PC-3 (cell line): ENCODE measurements around the gene CHRM5. TPM values are rescaled to one million over a fixed set of nuclear protein-coding genes. Genes with fewer than 3 reads are reported as not detected.

Experiments used
- ATAC-seq: fragments of 200-7000 bp; cut with Tn5 transposase; 2 replicates; pipeline ENCODE4 v1.9.1; 2020; ENCODE audit warnings: mild to moderate bottlenecking, moderate library complexity
- BruUV-seq: library from RNA; stranded (reverse); fragments of 400-500 nt; replicated peaks from 2 replicates; lab custom pipeline; 2021; lab: Mats Ljungman, UMichigan
- CTCF ChIA-PET: fragments of 300-600 bp; sonication (Branson Sonifier 250); formaldehyde crosslinking; loops from one replicate; lab custom pipeline; 2022; ENCODE audit warnings: antibody characterized with exemption; lab: Charles Lee
- POLR2A ChIA-PET: fragments of 300-600 bp; sonication (Branson Sonifier 250); formaldehyde crosslinking; loops from one replicate; lab custom pipeline; 2022; ENCODE audit warnings: antibody characterized with exemption; ENCODE audit not compliant: unreplicated experiment; lab: Charles Lee
- DNase-seq: peaks from one replicate; pipeline ENCODE4 v3.0.0-alpha.2; 2015
- H2AFZ ChIP-seq: fragments of 300-600 bp; sonication (generic); 2 replicates; pipeline ENCODE4 v1.6.0; 2016; ENCODE audit warnings: antibody characterized with exemption, low read length
- H3F3A ChIP-seq: fragments of 300-600 bp; sonication (generic); one replicate; pipeline ENCODE4 v1.6.0; 2017; ENCODE audit warnings: antibody characterized with exemption, low read length, control low read depth, mild to moderate bottlenecking; ENCODE audit not compliant: unreplicated experiment
- H3K27ac ChIP-seq: fragments of 300-600 bp; sonication (generic); 2 replicates; pipeline ENCODE4 v1.5.1; 2016; ENCODE audit warnings: mild to moderate bottlenecking, low read length
- H3K27me3 ChIP-seq: fragments of 300-600 bp; sonication (generic); 2 replicates; pipeline ENCODE4 v1.6.1; 2016; ENCODE audit warnings: low read length, mixed read lengths
- H3K36me3 ChIP-seq: fragments of 300-600 bp; sonication (generic); 2 replicates; pipeline ENCODE4 v1.6.1; 2016; ENCODE audit warnings: low read depth, mixed run types, low read length, mixed read lengths
- H3K4me1 ChIP-seq: fragments of 300-600 bp; sonication (generic); 2 replicates; pipeline ENCODE4 v1.5.1; 2016; ENCODE audit warnings: low read length; ENCODE audit not compliant: insufficient read depth
- H3K4me2 ChIP-seq: fragments of 300-600 bp; sonication (generic); 2 replicates; pipeline ENCODE4 v1.6.0; 2016; ENCODE audit warnings: low read length
- H3K4me3 ChIP-seq: fragments of 300-600 bp; sonication (generic); 2 replicates; pipeline ENCODE4 v1.5.1; 2016; ENCODE audit warnings: mild to moderate bottlenecking, low read length, mixed read lengths
- H3K79me2 ChIP-seq: fragments of 300-600 bp; sonication (generic); 2 replicates; pipeline ENCODE4 v1.6.1; 2017; ENCODE audit warnings: low read length, mixed read lengths
- H3K9ac ChIP-seq: fragments of 300-600 bp; sonication (generic); 2 replicates; pipeline ENCODE4 v1.6.0; 2016; ENCODE audit warnings: mild to moderate bottlenecking, low read length
- H3K9me2 ChIP-seq: fragments of 300-600 bp; sonication (generic); replicated peaks from 2 replicates; pipeline ENCODE4 v1.6.1; 2016; ENCODE audit warnings: mixed run types, low read length, mixed read lengths
- H3K9me3 ChIP-seq: fragments of 300-600 bp; sonication (generic); 2 replicates; pipeline ENCODE4 v1.6.1; 2016; ENCODE audit warnings: low read length, mixed read lengths
- H4K20me1 ChIP-seq: fragments of 300-600 bp; sonication (generic); 2 replicates; pipeline ENCODE4 v1.6.1; 2016; ENCODE audit warnings: low read length, mixed read lengths
- EZH2 ChIP-seq: fragments of 300-600 bp; sonication (generic); IDR thresholded peaks from one replicate; pipeline ENCODE4 v1.6.1; 2017; ENCODE audit warnings: antibody characterized with exemption, mild to moderate bottlenecking, low read length; ENCODE audit not compliant: unreplicated experiment
- EZH2phosphoT487 ChIP-seq: fragments of 300-600 bp; sonication (generic); IDR thresholded peaks from 2 replicates; pipeline ENCODE4 v1.6.1; 2018; ENCODE audit warnings: mild to moderate bottlenecking, antibody characterized with exemption, low read length, borderline replicate concordance
- intact Hi-C: fragments of 100-400 bp; cut with micrococcal nuclease; formaldehyde crosslinking; loops from 2 replicates; pipeline ENCODE4 v1.9.0; 2023
- total RNA-seq: library from RNA; depleted of rRNA; stranded (reverse); fragments of >200 nt; gene quantifications from 2 replicates; pipeline ENCODE4 v1.2.3, GENCODE V29; 2014
- TF ChIP-seq, protein P1 (sequence below): fragments of 300-600 bp; sonication (generic); conservative IDR thresholded peaks from 2 replicates; pipeline ENCODE4 v1.5.1; 2017; ENCODE audit warnings: antibody characterized with exemption, low read depth, mild to moderate bottlenecking, low read length

CHRM5 gene
- total RNA-seq, 1 experiment from 2014 or later: 0.04 TPM

DNA sequence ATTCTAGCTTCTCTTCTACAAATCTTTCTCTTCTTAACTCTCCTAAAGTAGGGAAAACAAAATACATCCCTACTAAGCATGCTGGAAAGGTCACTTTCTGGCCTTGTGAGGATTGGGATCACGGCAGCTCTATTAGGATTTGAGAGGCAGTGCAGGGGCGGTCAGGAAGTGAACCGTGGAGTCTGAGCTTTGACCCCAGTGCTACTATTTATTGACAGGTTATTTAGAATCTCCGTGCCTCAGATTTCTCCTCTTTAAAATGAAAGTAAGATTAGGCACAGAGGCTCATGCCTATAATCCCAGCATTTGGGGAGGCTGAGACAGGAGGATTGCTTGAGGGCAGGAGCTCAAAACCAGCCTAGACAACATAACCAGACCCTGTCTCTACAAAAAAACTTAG is 42.0 kb upstream of the CHRM5 start:
- Histone ChIP-seq H3K4me1 (no peaks in the 10 kb centered on the region), H3K9me2 (no peaks in the 10 kb centered on the region), H3K36me3 (no peaks in the 10 kb centered on the region), H3F3A (no peaks in the 10 kb centered on the region), H2AFZ (no peak overlapping the region), H3K9ac (no peak overlapping the region), H3K9me3 (no peaks in the 10 kb centered on the region), H3K27ac (no peak overlapping the region), H3K27me3 (no peaks in the 10 kb centered on the region), H3K79me2 (no peaks in the 10 kb centered on the region), H3K4me2 (no peak overlapping the region), H3K4me3 (no peak overlapping the region), H4K20me1 (no peaks in the 10 kb centered on the region)
- TF ChIP-seq EZH2phosphoT487 (no peak), EZH2 (no peak)
- TF ChIP-seq, protein P1, sequence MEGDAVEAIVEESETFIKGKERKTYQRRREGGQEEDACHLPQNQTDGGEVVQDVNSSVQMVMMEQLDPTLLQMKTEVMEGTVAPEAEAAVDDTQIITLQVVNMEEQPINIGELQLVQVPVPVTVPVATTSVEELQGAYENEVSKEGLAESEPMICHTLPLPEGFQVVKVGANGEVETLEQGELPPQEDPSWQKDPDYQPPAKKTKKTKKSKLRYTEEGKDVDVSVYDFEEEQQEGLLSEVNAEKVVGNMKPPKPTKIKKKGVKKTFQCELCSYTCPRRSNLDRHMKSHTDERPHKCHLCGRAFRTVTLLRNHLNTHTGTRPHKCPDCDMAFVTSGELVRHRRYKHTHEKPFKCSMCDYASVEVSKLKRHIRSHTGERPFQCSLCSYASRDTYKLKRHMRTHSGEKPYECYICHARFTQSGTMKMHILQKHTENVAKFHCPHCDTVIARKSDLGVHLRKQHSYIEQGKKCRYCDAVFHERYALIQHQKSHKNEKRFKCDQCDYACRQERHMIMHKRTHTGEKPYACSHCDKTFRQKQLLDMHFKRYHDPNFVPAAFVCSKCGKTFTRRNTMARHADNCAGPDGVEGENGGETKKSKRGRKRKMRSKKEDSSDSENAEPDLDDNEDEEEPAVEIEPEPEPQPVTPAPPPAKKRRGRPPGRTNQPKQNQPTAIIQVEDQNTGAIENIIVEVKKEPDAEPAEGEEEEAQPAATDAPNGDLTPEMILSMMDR: no peak
- ChIA-PET POLR2A (no interaction called here), CTCF (no interaction called here)
- intact Hi-C loops: no loop called here
- DNase-seq (no peak), ATAC-seq (no peak)
- BruUV-seq: no TSS peak

DNA sequence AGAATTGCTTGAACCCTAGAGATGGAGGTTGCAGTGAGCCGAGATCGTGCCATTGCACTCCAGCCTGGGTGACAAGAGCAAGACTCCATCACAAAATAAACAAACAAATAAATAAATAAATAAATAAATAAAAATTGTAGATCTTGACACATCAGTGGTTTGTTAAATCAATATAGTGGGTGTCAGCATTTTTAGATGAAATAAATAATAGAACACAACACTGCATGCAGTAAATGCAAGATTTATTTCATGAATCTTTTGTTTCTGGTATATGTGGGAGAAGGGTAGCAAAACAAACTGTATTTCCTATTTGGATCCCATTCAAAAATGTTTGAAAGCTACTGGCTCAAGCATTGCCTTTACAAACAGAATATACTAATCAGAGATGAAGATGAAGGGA is 35.6 kb upstream of the CHRM5 start:
- Histone ChIP-seq H3K27ac (no peak overlapping the region), H4K20me1 (no peaks in the 10 kb centered on the region), H3K36me3 (no peaks in the 10 kb centered on the region), H3K9ac (no peak overlapping the region), H3K9me2 (no peaks in the 10 kb centered on the region), H2AFZ (no peak overlapping the region), H3K4me1 (no peaks in the 10 kb centered on the region), H3K4me3 (no peak overlapping the region), H3K4me2 (no peak overlapping the region), H3K9me3 (no peaks in the 10 kb centered on the region), H3F3A (no peaks in the 10 kb centered on the region), H3K79me2 (no peaks in the 10 kb centered on the region), H3K27me3 (no peaks in the 10 kb centered on the region)
- POLR2A ChIA-PET: no interaction called here
- TF ChIP-seq, protein P1: no peak
- TF ChIP-seq EZH2phosphoT487 (no peak), EZH2 (no peak)
- intact Hi-C loops: no loop called here
- no TSS peak for BruUV-seq
- DNase-seq (no peak), ATAC-seq (no peak)
- CTCF ChIA-PET: interaction anchor here (0.6 kb wide), 1 partner anchor 9 kb away, joined by 5 read pairs; no protein-coding TSS in a partner anchor

DNA sequence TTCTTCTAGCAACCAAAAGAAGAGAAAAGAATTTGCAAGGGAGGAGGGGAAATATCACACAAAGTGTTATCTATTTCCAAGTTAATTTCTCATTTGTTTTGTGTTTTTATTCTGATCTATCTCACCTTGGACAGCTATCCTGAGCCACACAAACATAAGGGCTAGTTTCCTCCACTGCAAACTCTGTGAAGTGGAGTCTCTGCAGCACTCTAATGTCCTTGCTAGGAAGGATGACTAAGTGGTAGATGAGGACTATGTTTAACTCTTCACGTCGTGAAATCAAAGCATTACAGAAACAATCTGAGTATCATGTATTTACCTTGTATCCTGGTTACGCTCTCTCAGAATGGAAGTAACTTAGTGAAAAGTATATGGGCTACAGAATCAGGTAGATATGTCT is 33.9 kb upstream of the CHRM5 start:
- ChIA-PET CTCF (no interaction called here), POLR2A (no interaction called here)
- no peaks in the 10 kb centered on the region for H3K4me1 ChIP-seq
- no peaks in the 10 kb centered on the region for H3K27me3 ChIP-seq
- TF ChIP-seq EZH2phosphoT487: no peak
- TF ChIP-seq EZH2: no peak
- TF ChIP-seq, protein P1: no peak
- H3F3A ChIP-seq: no peaks in the 10 kb centered on the region
- DNase-seq: no peak
- H3K79me2 ChIP-seq: no peaks in the 10 kb centered on the region
- H3K9ac ChIP-seq: no peak overlapping the region
- no peaks in the 10 kb centered on the region for H3K9me3 ChIP-seq
- H3K9me2 ChIP-seq: no peaks in the 10 kb centered on the region
- BruUV-seq: no TSS peak
- no peak overlapping the region for H3K4me3 ChIP-seq
- intact Hi-C loops: no loop called here
- H2AFZ ChIP-seq: no peak overlapping the region
- no peaks in the 10 kb centered on the region for H3K36me3 ChIP-seq
- no peak overlapping the region for H3K27ac ChIP-seq
- no peak; the same call in 1 of the 2 replicates for ATAC-seq
- H3K4me2 ChIP-seq: no peak overlapping the region
- H4K20me1 ChIP-seq: no peaks in the 10 kb centered on the region
